ENCODE measurements around the gene BORCS6.
"Not testable (repeated sequence)": the region's sequence is repeated elsewhere in the genome, so short reads cannot be mapped to it uniquely, and the experiment has no call there.

BORCS6 gene

GRCh38 chr17:8189711-8190477, at the start of gene BORCS6:
BORCS6 (minus strand) TSS chr17:8190180; CDS start chr17:8190140, 40 bp downstream.
- DNase-seq (ENCODE audit: low read depth): peak; percentile 86

GRCh38 chr17:8237886-8238285, 47.9 kb upstream of the BORCS6 start:
- no peak for DNase-seq (ENCODE audit: low read depth)

GRCh38 chr17:8237175-8237574, 47.2 kb upstream of the BORCS6 start:
- DNase-seq (ENCODE audit: low read depth): no peak

- DNase-seq (ENCODE audit: low read depth): no peak
These were observed 45.7 kb upstream of the BORCS6 start for GRCh38 chr17:8235676-8236075.

- no peak for DNase-seq (ENCODE audit: low read depth)
These were observed 44.6 kb upstream of the BORCS6 start for GRCh38 chr17:8234361-8235270.

GRCh38 chr17:8231701-8232100, 41.7 kb upstream of the BORCS6 start:
- no peak for DNase-seq (ENCODE audit: low read depth)

- no peak for DNase-seq (ENCODE audit: low read depth)
These were observed 37.2 kb upstream of the BORCS6 start for GRCh38 chr17:8227238-8227581.

GRCh38 chr17:8226536-8227237, 36.7 kb upstream of the BORCS6 start:
- DNase-seq (ENCODE audit: low read depth): no peak

- peak; percentile 30 for DNase-seq (ENCODE audit: low read depth)
These were observed 36.0 kb upstream of the BORCS6 start for GRCh38 chr17:8225813-8226535.

- no peak for DNase-seq (ENCODE audit: low read depth)
These were observed 35.2 kb upstream of the BORCS6 start for GRCh38 chr17:8224891-8225812.

- peak; percentile 35 for DNase-seq (ENCODE audit: low read depth)
These were observed 33.6 kb upstream of the BORCS6 start for GRCh38 chr17:8223356-8224126.

- peak; percentile 85 for DNase-seq (ENCODE audit: low read depth)
These were observed 32.8 kb upstream of the BORCS6 start for GRCh38 chr17:8222630-8223355.

GRCh38 chr17:8222380-8222629, 32.3 kb upstream of the BORCS6 start:
- no peak for DNase-seq (ENCODE audit: low read depth)

GRCh38 chr17:8221663-8222379, 31.8 kb upstream of the BORCS6 start:
- DNase-seq (ENCODE audit: low read depth): peak; percentile 94

- peak; percentile 83 for DNase-seq (ENCODE audit: low read depth)
These were observed 31.0 kb upstream of the BORCS6 start for GRCh38 chr17:8220783-8221662.

- not testable (repeated sequence) for DNase-seq (ENCODE audit: low read depth)
These were observed 24.0 kb upstream of the BORCS6 start for GRCh38 chr17:8214000-8214399.

GRCh38 chr17:8212312-8213180, 22.6 kb upstream of the BORCS6 start:
- no peak for DNase-seq (ENCODE audit: low read depth)

Data from activated T-cell treated with anti-CD3 and anti-CD28 coated beads for 1 hour (primary cell).